GM19438 (cell line): ENCODE results near the gene LIPC.

Experiments
- ATAC-seq: cut with Tn5 transposase; IDR thresholded peaks from one replicate; pipeline ENCODE4 v1.9.1; 2021; ENCODE audit warnings: low read depth; ENCODE audit not compliant: unreplicated experiment

Gene LIPC

GRCh38 chr15:58433597-58434333, 2.0 kb downstream of the LIPC start:
- ATAC-seq, result no peak

GRCh38 chr15:58434334-58434875, 2.6 kb downstream of the LIPC start:
- ATAC-seq, result no peak

- no peak for ATAC-seq
Observed at GRCh38 chr15:58436552-58436951, 4.8 kb downstream of the LIPC start.

GRCh38 chr15:58437531-58438105, 5.8 kb downstream of the LIPC start:
- ATAC-seq, result no peak

- no peak for ATAC-seq
Observed at GRCh38 chr15:58438111-58438510, 6.3 kb downstream of the LIPC start.

- no peak for ATAC-seq
Observed at GRCh38 chr15:58438956-58439355, 7.2 kb downstream of the LIPC start.

- ATAC-seq, result no peak
Observed at GRCh38 chr15:58440158-58440910, 8.5 kb downstream of the LIPC start.

- ATAC-seq, result no peak
Observed at GRCh38 chr15:58440922-58441321, 9.1 kb downstream of the LIPC start.

GRCh38 chr15:58441376-58442070, 9.7 kb downstream of the LIPC start:
- no peak for ATAC-seq

GRCh38 chr15:58442122-58442521, 10.3 kb downstream of the LIPC start:
- no peak for ATAC-seq

- no peak for ATAC-seq
Observed at GRCh38 chr15:58443308-58443707, 11.5 kb downstream of the LIPC start.

GRCh38 chr15:58444056-58444455, 12.3 kb downstream of the LIPC start:
- ATAC-seq, result no peak

GRCh38 chr15:58444658-58445332, 13.0 kb downstream of the LIPC start:
- no peak for ATAC-seq

- no peak for ATAC-seq
Observed at GRCh38 chr15:58445865-58446264, 14.1 kb downstream of the LIPC start.

GRCh38 chr15:58446521-58446920, 14.7 kb downstream of the LIPC start:
- ATAC-seq, result no peak

GRCh38 chr15:58447271-58448010, 15.7 kb downstream of the LIPC start:
- no peak for ATAC-seq

- no peak for ATAC-seq
Observed at GRCh38 chr15:58448331-58448730, 16.5 kb downstream of the LIPC start.

- no peak for ATAC-seq
Observed at GRCh38 chr15:58448906-58449305, 17.1 kb downstream of the LIPC start.

GRCh38 chr15:58451826-58452225, 20.0 kb downstream of the LIPC start:
- no peak for ATAC-seq

GRCh38 chr15:58452775-58453174, 21.0 kb downstream of the LIPC start:
- no peak for ATAC-seq
